Adrenal gland (tissue), 12 donors: Measurements from ENCODE around the gene CHRM5. TPM values are rescaled to one million over a fixed set of nuclear protein-coding genes. Genes with fewer than 3 reads are reported as not detected.

Experiments used
- DNase-seq, 7 donors: peaks; one replicate each; pipeline ENCODE4 v3.0.0-alpha.2; 2019 to 2020
- H3K27ac ChIP-seq, 5 donors: fragments of 200-600 bp; sonication (generic) in 4 of 5; 1 replicate in 3 of 5; 2 replicates in 2 of 5; pipeline versions ENCODE4 v1.5.1 to v1.8.0; 2016 to 2020; ENCODE audit warnings: mild to moderate bottlenecking in 1 of 5
- H3K27me3 ChIP-seq: fragments of 200-600 bp; 2 replicates; pipeline ENCODE4 v1.8.0; 2021
- H3K36me3 ChIP-seq, 2 donors: fragments of 200-600 bp; replicated peaks in 1 of 2; 1 replicate in 1 of 2; 2 replicates in 1 of 2; pipeline versions ENCODE4 v1.5.1 to v1.8.0; 2018 to 2022
- H3K4me1 ChIP-seq, 2 donors: fragments of 200-600 bp; replicated peaks in 1 of 2; 1 replicate in 1 of 2; 2 replicates in 1 of 2; pipeline versions ENCODE4 v1.5.1 to v1.8.0; 2018 to 2021
- H3K4me3 ChIP-seq, 4 donors: fragments of 200-600 bp; sonication (generic) in 3 of 4; one replicate each; pipeline ENCODE4 v1.5.1; 2016 to 2018
- H3K9me3 ChIP-seq, 3 donors: fragments of 200-600 bp; sonication (generic) in 1 of 3; replicated peaks in 1 of 3; 1 replicate in 2 of 3; 2 replicates in 1 of 3; pipeline versions ENCODE4 v1.5.1 to v1.8.0; 2016 to 2021
- CTCF ChIP-seq, 6 experiments: fragments of 450-650 bp in 4 of 6; fragments of 200-600 bp in 2 of 6; sonication (generic) in 1 of 6; IDR thresholded peaks; 1 replicate in 5 of 6; 2 replicates in 1 of 6; pipeline versions ENCODE4 v1.5.1 to v1.8.0; 2016 to 2021; ENCODE audit warnings: antibody characterized with exemption in 6 of 6, mild to moderate bottlenecking in 2 of 6, moderate library complexity in 1 of 6
- POLR2A ChIP-seq, 2 donors: fragments of 450-650 bp; IDR thresholded peaks; one replicate each; pipeline ENCODE4 v1.6.1; 2017; ENCODE audit warnings: antibody characterized with exemption in 2 of 2, mild to moderate bottlenecking in 2 of 2, moderate library complexity in 1 of 2
- WGBS, 4 donors: extraction: QIAGEN DNeasy Blood & Tissue Kit in 2 of 4; methylation state at CpG; one replicate each; pipeline versions ENCODE4 v1.1.5 to v1.1.7; 2013 to 2017; 5-methylcytosine and 5-hydroxymethylcytosine counted together
- intact Hi-C, 2 donors: fragments of 100-400 bp; cut with DNase I; formaldehyde crosslinking; loops; one replicate each; pipeline versions ENCODE4 v1.14.1 to v1.15.0; 2022 to 2023
- polyA plus RNA-seq, 3 donors: library from polyadenylated mRNA; stranded (reverse); fragments of 200-250 nt in 2 of 3; fragments of 350-450 nt in 1 of 3; fragmentation: Illumina TruSeq in 1 of 3; extraction: RNeasy Lipid Tissue Mini Kit (QIAGEN cat#74804) in 1 of 3; gene quantifications; one replicate each; pipeline ENCODE4 v1.2.3, GENCODE V29; 2013 to 2014
- total RNA-seq, 9 donors: library from RNA; depleted of rRNA in 4 of 9; stranded (reverse); fragments of >200 nt in 4 of 9; fragments of 120-200 nt in 1 of 9; fragmentation: NEBNext Ultra II Directional in 1 of 9; extraction: Animal tissue kit (Norgen Biotek cat#: 25700) in 1 of 9; gene quantifications; one replicate each; pipeline versions ENCODE4 v1.1.0 to v1.2.4, GENCODE V29; 2013 to 2023
- donor health status: healthy with polysubstance abuse.
- donor health status: Bipolar disorder and iron deficiency.
- donor health status: DM: yes; HTN: yes; CAD: no.
- donor health status: DM: no; HTN: no; CAD: no.
- donor health status: DM: no; HTN: no; CAD: no.
- donor health status: DM: yes; HTN: yes; CAD: no.

CHRM5 gene
- total and polyA plus RNA-seq, 12 donors: under 0.01 to 0.15 TPM; not detected in 10

- intact Hi-C loops: no loop called here
- WGBS, 4 donors: 81 to 93% (median 86%) methylated on average over 3 of the region's 3 CpGs
- H3K9me3 ChIP-seq: peaks cover 0 to 6% (median 0%) of the 10 kb centered on the region in 3 donors
- TF ChIP-seq CTCF (IDR thresholded peaks at IDR 0.05) (no peak), POLR2A (IDR thresholded peaks at IDR 0.05) (no peak)
- no peaks in the 10 kb centered on the region for H3K36me3 ChIP-seq
- DNase-seq: no peak
- H3K4me3 ChIP-seq: no peak overlapping the region
- H3K27ac ChIP-seq: no peak overlapping the region
- no peaks in the 10 kb centered on the region for H3K4me1 ChIP-seq
- no peaks in the 10 kb centered on the region for H3K27me3 ChIP-seq
These were observed 85.9 kb downstream of the CHRM5 start for GRCh38 chr15:34054081-34054707.

DNA sequence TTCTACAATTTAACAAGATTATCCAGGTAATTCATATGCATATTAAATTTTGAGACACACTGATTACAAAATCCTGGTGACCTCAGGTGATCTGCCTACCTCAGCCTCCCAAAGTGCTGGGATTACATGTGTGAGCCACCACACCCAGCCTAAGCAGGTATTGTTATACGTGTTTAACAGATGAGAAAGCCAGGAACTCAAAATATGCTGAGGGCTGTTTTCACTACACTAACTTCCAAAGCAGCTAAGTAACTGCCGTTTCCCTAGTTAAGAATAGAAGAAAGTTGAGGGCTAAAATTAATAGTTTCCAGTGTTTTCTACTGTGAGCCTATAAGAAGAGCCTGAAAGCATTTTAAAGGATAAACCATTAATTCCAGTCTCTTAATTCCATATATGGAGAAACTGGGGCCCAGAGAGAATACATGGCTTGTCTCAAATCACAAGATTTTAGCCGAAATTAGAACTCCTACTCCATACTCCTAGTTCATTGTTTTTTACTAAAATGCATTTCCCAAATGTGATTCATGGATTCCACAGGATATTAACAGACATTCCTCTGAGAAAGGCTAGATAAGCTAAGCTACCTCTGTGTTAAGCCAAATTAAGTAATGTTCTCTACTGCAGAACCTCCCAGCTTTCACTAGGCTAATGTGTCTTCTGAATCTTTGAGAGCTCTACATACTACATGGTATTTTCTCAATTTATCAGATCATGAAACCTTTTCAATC is 87.7 kb downstream of the CHRM5 start:
- no peak for DNase-seq
- no peak overlapping the region for H3K27ac ChIP-seq
- H3K36me3 ChIP-seq: no peaks in the 10 kb centered on the region
- TF ChIP-seq POLR2A (IDR thresholded peaks at IDR 0.05): no peak
- no peak for TF ChIP-seq CTCF (IDR thresholded peaks at IDR 0.05)
- 72 to 82% (median 74%) methylated on average over 3 of the region's 3 CpGs for WGBS, 4 donors
- H3K4me1 ChIP-seq: no peaks in the 10 kb centered on the region
- no peaks in the 10 kb centered on the region for H3K9me3 ChIP-seq
- no peaks in the 10 kb centered on the region for H3K27me3 ChIP-seq
- no peak overlapping the region for H3K4me3 ChIP-seq
- intact Hi-C loops: no loop called here

GRCh38 chr15:34056911-34057310 is 88.6 kb downstream of the CHRM5 start:
- DNase-seq: no peak
- intact Hi-C loops: no loop called here
- no peak overlapping the region for H3K27ac ChIP-seq
- H3K27me3 ChIP-seq: no peaks in the 10 kb centered on the region
- TF ChIP-seq CTCF (IDR thresholded peaks at IDR 0.05): no peak
- no peaks in the 10 kb centered on the region for H3K9me3 ChIP-seq
- H3K36me3 ChIP-seq: no peaks in the 10 kb centered on the region
- no peaks in the 10 kb centered on the region for H3K4me1 ChIP-seq
- no peak overlapping the region for H3K4me3 ChIP-seq
- WGBS, 4 donors: 78 to 89% (median 84%) methylated on average over 5 of the region's 5 CpGs

DNA sequence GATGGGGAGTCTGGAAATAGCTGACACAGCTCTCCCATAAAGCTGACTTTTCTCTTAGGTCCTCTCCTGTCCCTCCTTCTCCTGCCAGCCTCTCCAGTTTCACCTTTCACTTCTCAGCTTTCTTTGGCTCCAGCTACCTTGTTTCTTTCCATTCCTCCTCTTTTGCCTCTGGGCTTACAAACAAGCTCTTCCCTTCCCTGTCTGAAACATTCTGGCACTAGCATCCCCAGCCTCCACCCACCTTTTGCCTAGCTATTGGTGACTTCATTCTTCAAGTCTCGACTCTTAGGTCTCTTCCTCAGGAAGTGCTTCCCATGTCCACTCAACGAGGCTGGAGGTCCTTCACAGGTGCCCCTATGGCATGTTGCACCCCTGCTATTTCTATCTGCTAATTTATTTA is 91.2 kb downstream of the CHRM5 start:
- WGBS, 4 donors: 34 to 60% (median 44%) methylated on average over 2 of the region's 2 CpGs
- H3K27ac ChIP-seq: no peak overlapping the region
- H3K27me3 ChIP-seq: no peaks in the 10 kb centered on the region
- DNase-seq: no peak
- TF ChIP-seq CTCF (IDR thresholded peaks at IDR 0.05) (no peak), POLR2A (IDR thresholded peaks at IDR 0.05) (no peak)
- no peaks in the 10 kb centered on the region for H3K4me1 ChIP-seq
- no peaks in the 10 kb centered on the region for H3K9me3 ChIP-seq
- H3K4me3 ChIP-seq: no peak overlapping the region
- no peaks in the 10 kb centered on the region for H3K36me3 ChIP-seq
- intact Hi-C loops: no loop called here
